Fibroblast of villous mesenchyme (primary cell): ENCODE measurements around the gene MAP3K12. TPM values are rescaled to one million over a fixed set of nuclear protein-coding genes. Genes with fewer than 3 reads are reported as not detected.
"Not testable (repeated sequence)": the region's sequence is repeated elsewhere in the genome, so short reads cannot be mapped to it uniquely, and the experiment has no call there.

ENCODE experiments used
- DNase-seq: peaks from one replicate; pipeline ENCODE4 v3.0.0-alpha.2; 2010; ENCODE audit warnings: low read depth
- H3K4me3 ChIP-seq: 2 replicates; pipeline ENCODE4 v1.5.1; 2011; ENCODE audit warnings: low read depth, mild to moderate bottlenecking, low read length
- CTCF ChIP-seq: IDR thresholded peaks from 2 replicates; pipeline ENCODE4 v1.5.1; 2012; ENCODE audit warnings: low read depth, mild to moderate bottlenecking, low read length; ENCODE audit not compliant: insufficient read depth
- small RNA-seq: library from RNA; depleted of rRNA; stranded (forward); fragments of <200 nt; gene quantifications from one replicate; pipeline ENCODE3, GENCODE V24; 2012
- total RNA-seq: library from RNA; depleted of rRNA; stranded (reverse); fragments of >200 nt; gene quantifications from 2 replicates; pipeline ENCODE4 v1.2.3, GENCODE V29; 2012

MAP3K12 gene
- total RNA-seq, 1 donor, result 41.0 TPM

- DNase-seq, result no peak
- H3K4me3 ChIP-seq, result no peak overlapping the region
- no peak for TF ChIP-seq CTCF
Measured at GRCh38 chr12:53443955-53444354, 55.3 kb downstream of the MAP3K12 start.

- peak; percentile 100 for DNase-seq
- H3K4me3 ChIP-seq, result peak within 1 kb of the TSS; percentile 98
- TF ChIP-seq CTCF, result no peak
Measured at GRCh38 chr12:53441040-53441833, 58.0 kb downstream of the MAP3K12 start, which contains the start of gene PRR13. TSS of gene PRR13 (plus strand) at chr12:53441734. CDS start at chr12:53442715, 981 bp downstream.

GRCh38 chr12:53439582-53439981 is 59.7 kb downstream of the MAP3K12 start:
- not testable (repeated sequence) for DNase-seq, H3K4me3 ChIP-seq

GRCh38 chr12:53435326-53435725 is 63.9 kb downstream of the MAP3K12 start:
- DNase-seq, H3K4me3 ChIP-seq: not testable (repeated sequence)

GRCh38 chr12:53431187-53431586 is 68.1 kb downstream of the MAP3K12 start:
- H3K4me3 ChIP-seq, result no peak overlapping the region
- TF ChIP-seq CTCF, result no peak
- no peak for DNase-seq

- DNase-seq, result no peak
- H3K4me3 ChIP-seq, result no peak overlapping the region
- TF ChIP-seq CTCF, result no peak
Measured at GRCh38 chr12:53430116-53430515, 69.1 kb downstream of the MAP3K12 start.

Small RNAs within 50 kb of the gene (small RNA-seq; reads per million reads assigned to genes)
- not detected for gene AC023509.3

Other genes with a start within 250 kb of the MAP3K12 start
- gene ESPL1, start 231.2 kb downstream of the MAP3K12 start, total RNA-seq, result 4.8 and 6.5 TPM in 2 replicates
- gene PFDN5, start 203.9 kb downstream of the MAP3K12 start, total RNA-seq, result 328 and 382 TPM in 2 replicates
- 30.2 and 39.6 TPM in 2 replicates for gene MYG1, start 199.8 kb downstream of the MAP3K12 start, total RNA-seq
- 42.8 and 43.6 TPM in 2 replicates for gene AAAS, start 177.8 kb downstream of the MAP3K12 start, total RNA-seq
- not detected in 2 replicates for gene SP7, start 163.1 kb downstream of the MAP3K12 start, total RNA-seq
- gene SP1, start 119.3 kb downstream of the MAP3K12 start, total RNA-seq, result 31.2 and 45.3 TPM in 2 replicates
- not detected in 2 replicates for gene AMHR2, start 75.6 kb downstream of the MAP3K12 start, total RNA-seq
- gene PRR13, start 57.7 kb downstream of the MAP3K12 start, total RNA-seq, result 60.0 and 64.4 TPM in 2 replicates
- gene PCBP2, start 47.4 kb downstream of the MAP3K12 start, total RNA-seq, result 193 and 237 TPM in 2 replicates
- 47.4 and 54.8 TPM in 2 replicates for gene TARBP2, start 1.8 kb upstream of the MAP3K12 start, total RNA-seq
- not detected in 2 replicates for gene NPFF, start 8.0 kb upstream of the MAP3K12 start, total RNA-seq
- 9.3 and 14.7 TPM in 2 replicates for gene ATF7, start 126.9 kb upstream of the MAP3K12 start, total RNA-seq
- 70.8 and 72.2 TPM in 2 replicates for gene ATP5MC2, start 176.6 kb upstream of the MAP3K12 start, total RNA-seq
- 78.2 and 84.4 TPM in 2 replicates for gene CALCOCO1, start 228.0 kb upstream of the MAP3K12 start, total RNA-seq